Measurements from ENCODE around the gene COL4A3.
"Not testable (repeated sequence)": the region's sequence is repeated elsewhere in the genome, so short reads cannot be mapped to it uniquely, and the experiment has no call there.

Gene COL4A3

DNA sequence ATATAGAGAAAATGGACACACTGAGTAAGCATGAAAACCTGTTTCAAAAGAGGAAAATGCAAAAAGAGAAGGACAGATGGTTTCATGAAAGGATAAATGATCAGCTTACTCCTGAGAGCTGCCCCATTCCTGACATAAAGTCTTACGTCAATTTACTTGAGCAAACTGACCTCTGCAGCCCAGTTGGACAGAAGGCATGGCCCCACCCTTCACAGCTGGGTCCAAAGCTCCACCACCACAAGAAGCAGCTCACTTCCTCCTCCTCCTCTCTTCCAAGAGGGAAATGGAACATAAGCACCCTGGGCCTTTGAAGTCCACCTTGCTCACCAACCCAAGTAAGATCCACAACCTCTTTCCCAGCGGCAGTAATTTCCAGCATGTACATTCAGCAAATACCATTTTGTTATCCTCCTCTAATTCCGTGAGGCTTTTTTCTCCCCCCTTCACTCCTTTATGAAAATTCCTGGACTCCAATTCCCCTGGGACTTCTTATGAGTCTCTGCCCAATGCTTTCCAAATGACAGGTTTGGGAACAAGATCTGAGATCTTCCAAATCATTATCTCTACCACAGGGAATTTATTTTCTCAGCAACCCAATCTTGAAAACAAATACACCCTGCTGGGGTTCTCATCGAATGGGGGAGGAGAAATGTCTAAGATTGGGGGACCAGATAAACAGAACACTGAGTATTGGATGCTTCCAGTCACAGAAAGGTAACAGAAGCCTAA, 10.5 kb upstream of the COL4A3 start:
- no peak for DNase-seq
- intact Hi-C loops (cut with DNase I): no loop called here

DNA sequence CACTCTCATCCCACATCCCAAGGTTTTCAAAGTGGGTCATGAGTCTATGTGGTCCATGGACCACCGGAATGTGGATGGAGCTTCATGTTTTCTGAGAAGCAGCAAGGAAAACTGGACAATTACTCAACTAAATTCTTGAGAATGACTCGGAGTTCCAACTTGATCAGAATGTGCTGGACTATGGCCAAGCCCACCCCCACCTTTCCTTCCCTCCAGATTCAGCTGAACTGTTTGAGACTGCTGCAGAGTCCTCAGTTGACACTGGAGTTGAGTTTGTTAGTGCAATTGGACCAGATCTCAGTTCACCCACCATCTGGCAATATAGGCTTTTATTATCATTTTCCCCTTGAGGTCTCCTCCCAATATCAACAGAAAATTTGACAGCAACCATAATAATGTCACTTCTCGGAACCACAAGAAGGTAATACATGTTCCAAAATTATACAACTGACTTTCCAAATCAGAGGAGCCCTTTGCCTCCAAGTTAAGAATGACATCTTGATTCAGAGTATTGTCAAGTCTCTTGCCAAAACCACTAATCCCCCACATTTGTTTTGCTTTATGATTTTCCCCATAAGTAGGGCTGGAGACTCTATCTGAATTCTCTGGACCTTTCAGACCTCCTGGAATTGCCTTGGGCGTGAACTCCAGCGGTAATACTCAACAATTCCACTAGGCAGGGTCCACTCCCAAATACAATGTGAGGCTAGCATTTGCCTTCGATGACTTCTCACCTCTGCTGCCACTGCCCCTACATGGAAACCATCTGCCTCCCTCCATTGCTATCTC, 9.2 kb upstream of the COL4A3 start:
- DNase-seq: no peak
- intact Hi-C loops (cut with DNase I): no loop called here

DNA sequence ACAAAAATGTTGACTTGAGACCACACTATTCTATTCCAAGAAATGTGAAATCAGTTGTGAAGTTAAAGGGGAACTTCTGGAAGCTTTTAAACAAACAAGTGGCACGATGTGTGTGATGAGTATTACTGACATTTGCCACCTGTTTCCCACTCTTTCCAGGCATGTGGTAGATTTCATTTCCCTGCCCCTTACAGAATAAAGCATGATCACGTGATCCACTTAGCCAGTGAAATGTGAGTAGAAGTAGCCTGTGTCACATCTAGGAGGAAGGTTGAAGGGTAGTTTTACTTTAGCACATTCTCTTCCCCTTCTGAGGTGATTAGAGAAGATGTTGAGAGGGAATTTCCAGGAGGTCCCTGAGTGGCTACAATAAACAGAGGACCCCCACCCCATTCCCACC, 4.3 kb upstream of the COL4A3 start:
- intact Hi-C loops (cut with DNase I): no loop called here
- DNase-seq: no peak

GRCh38 chr2:227161947-227162346, 2.5 kb upstream of the COL4A3 start:
- intact Hi-C loops (cut with DNase I): no loop called here
- no peak for DNase-seq

- DNase-seq: peak in 1 of 42 donors; percentile 9
- intact Hi-C loops (cut with DNase I): no loop called here
Observed at GRCh38 chr2:227163485-227163997, 883 bp upstream of the COL4A3 start.

DNA sequence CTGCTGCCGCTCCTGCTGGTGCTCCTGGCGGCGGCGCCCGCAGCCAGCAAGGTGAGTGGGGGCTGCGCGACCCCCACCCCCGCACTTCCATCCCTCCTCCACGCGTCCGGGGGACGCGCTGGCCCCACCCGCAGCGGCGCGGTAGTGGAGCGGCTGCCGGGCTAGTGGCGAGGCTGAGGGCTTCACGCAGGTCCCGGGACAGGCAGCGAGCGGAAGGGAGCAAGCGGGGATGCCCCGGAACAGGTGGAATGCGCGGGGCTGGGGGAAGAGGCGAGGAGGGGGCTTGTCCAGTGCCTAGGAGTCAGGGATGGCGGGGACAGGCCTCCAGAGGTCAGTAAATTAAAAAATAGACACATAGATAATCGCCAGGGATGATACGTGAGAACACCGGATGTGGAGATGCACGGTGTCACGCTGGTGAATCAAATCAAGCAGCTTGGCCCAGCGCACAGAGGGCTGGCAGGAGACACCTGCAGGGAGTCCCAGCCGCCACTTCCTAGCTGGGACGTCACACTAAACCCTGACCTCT, 403 bp downstream of the COL4A3 start:
- peak in 4 of 42 donors; percentile 7 to 38 (median 29) for DNase-seq
- intact Hi-C loops (cut with DNase I): no loop called here

DNA sequence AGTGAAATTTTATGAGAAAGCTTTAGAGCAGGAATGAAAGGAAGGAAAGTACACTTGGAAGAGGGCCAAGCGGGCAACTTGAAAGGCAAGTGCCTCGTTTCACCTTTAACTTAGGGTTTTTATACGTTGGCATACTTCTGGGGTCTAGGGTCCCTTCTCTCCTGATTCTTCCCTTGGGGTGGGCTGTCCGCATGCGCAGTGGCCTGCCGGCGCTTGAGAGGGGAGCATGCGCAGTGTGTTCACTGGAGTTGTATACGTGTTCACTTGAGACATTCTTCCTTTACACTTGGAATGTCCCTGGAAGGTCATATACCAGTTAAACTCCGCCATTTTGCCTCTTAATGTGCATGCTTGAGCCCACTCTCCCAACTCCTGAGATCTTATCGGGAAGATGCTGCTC, 7.4 kb downstream of the COL4A3 start:
- DNase-seq; intact Hi-C loops (cut with DNase I): not testable (repeated sequence)

GRCh38 chr2:227177592-227178336, 13.3 kb downstream of the COL4A3 start:
- intact Hi-C loops (cut with DNase I): no loop called here
- no peak for DNase-seq

GRCh38 chr2:227179988-227180685, 15.7 kb downstream of the COL4A3 start:
- intact Hi-C loops (cut with DNase I): no loop called here
- DNase-seq: peak in 7 of 42 donors; percentile 5 to 44 (median 16)

- intact Hi-C loops (cut with DNase I): no loop called here
- DNase-seq: no peak
Observed at GRCh38 chr2:227180770-227181169, 16.3 kb downstream of the COL4A3 start.

DNA sequence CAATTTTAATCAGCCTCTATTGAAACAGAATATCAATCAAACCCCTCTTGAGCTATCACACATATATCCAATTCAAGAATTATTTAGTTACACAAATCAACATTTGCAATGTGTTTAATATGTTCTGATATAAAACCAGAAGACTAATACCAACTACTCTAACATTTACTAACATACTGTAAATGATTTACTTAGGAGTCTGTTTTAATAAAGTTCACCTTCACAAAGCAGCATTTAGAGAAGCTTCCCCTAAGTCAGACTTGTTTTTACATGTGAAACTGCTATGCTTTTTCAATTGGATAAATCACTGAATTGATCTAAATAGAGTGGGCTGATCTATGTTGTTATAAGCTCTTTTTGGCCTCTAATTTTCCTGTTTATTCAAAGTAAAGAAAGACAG, 18.3 kb downstream of the COL4A3 start:
- intact Hi-C loops (cut with DNase I): no loop called here
- no peak for DNase-seq

DNA sequence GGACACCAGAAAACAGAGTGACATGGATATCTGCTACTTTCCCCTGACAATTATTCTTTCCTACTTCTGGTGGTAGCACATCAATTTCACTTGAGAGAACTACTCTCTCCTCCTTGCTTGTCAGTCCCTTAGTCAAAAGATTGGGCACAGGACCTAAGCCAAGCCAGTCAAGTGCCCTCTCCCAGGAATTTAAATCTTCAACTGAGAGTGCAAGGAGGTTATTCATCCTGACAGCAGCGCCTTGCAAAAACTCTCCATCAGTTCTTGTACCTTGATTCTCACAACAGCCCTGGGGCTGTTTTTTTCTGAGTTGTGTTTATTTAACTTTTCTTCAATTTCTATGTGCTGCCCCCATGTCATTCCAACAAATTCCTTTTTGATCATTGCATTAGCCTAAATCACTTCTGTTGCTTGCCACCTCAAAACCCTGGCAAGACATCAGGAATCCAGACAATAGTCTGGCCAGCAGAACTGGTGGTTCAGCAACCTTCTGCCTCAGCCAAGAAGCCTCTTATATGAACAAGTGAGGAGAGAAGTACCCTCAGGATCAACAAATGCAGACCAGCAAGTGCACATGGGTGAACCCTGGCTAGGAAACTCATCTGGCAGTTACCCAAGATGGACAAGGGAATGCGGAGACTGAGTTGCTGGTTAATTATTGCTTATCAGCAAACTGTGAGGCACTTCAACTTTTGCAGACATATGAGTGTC, 19.4 kb downstream of the COL4A3 start:
- intact Hi-C loops (cut with DNase I): no loop called here
- DNase-seq: no peak

DNA sequence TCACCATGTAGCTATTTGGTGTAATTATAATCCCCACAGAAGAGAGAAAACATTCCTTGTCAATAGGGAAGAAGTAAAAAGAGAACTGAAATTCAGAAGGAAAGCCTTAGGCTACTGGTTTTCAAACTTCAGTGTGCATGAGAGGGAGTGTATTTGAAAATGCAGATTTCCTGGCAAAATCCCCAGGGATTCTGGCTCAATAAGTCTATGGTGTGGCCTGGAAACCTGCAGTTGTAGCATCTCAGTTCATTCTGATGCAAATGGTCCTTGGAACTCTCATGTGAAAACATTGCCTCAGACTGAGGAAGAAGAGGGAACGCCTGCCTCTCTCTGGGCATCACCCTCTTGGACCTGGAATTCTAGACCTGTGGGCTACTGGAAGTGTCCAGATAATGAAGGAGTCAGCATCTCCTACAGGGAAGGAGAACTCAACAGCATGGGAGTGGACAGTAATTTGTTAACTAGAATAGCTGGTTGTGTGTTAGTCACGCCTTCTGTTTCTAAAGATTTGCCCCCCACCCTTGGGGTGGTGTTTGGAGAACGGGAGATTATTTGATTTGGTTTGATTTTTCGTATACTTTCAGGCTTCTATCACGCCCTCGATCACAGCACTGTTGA, 21.3 kb downstream of the COL4A3 start:
- intact Hi-C loops (cut with DNase I): no loop called here
- no peak for DNase-seq

GRCh38 chr2:227186751-227187150, 22.3 kb downstream of the COL4A3 start:
- intact Hi-C loops (cut with DNase I): no loop called here
- no peak for DNase-seq

DNA sequence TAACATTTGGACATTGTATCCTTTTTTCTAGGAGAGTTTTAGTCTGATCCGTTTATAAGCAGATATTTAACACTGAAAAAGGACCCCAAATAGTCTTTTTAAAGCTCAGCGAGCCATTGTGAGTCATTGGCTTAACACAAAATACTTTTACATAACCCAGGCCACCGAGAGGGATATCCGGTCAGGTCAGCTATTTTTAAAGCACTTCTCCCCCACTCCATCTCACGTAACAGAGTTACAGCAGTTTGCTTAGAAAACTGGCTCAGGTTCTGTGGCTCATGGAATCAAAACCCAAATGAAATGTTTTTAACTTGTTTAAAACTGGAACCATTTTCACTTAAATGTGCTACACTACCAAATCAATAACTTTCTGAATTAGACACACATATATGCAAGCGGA, 23.9 kb downstream of the COL4A3 start:
- no peak for DNase-seq
- intact Hi-C loops (cut with DNase I): no loop called here

- intact Hi-C loops (cut with DNase I): no loop called here
Observed at GRCh38 chr2:227191367-227191766, 26.9 kb downstream of the COL4A3 start.

GRCh38 chr2:227192491-227192890, 28.1 kb downstream of the COL4A3 start:
- intact Hi-C loops (cut with DNase I): no loop called here

More at GRCh38 chr2:227191367-227191766, 26.9 kb downstream of the COL4A3 start:
- no peak for DNase-seq

GRCh38 chr2:227194219-227194618, 29.8 kb downstream of the COL4A3 start:
- intact Hi-C loops (cut with DNase I): no loop called here
- DNase-seq: no peak

More at GRCh38 chr2:227192491-227192890, 28.1 kb downstream of the COL4A3 start:
- DNase-seq: no peak
